ENCODE results near the gene P2RY12.
"Not testable (repeated sequence)": the region's sequence is repeated elsewhere in the genome, so short reads cannot be mapped to it uniquely, and the experiment has no call there.

The P2RY12 gene

GRCh38 chr3:151393146-151393830 is 8.7 kb upstream of the P2RY12 start:
- no peak for DNase-seq (ENCODE audit: low spot score)

- not testable (repeated sequence) for DNase-seq (ENCODE audit: low spot score)
These were observed 7.6 kb upstream of the P2RY12 start for GRCh38 chr3:151392191-151392590.

DNA sequence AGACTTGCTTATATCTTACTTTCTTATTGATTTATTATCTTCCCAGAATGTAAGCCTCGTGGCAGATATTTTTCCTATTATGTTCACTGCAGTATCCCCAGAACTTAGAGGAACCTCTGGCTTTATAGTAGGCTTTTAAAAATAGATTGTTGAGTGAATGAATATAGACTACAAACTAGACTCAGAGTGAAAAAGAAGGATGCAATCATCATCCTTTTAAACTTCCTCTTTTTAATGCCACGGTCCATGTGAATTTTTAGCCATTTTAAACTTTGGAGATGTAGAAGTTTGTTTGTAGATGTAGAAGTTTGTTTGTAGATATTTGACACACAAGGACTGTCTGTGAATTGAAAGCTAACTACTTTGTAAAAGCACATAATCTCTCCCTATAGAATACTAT is 7.2 kb upstream of the P2RY12 start:
- DNase-seq (ENCODE audit: low spot score) = no peak

GRCh38 chr3:151387842-151388241 is 3.3 kb upstream of the P2RY12 start:
- DNase-seq (ENCODE audit: low spot score) = no peak

DNA sequence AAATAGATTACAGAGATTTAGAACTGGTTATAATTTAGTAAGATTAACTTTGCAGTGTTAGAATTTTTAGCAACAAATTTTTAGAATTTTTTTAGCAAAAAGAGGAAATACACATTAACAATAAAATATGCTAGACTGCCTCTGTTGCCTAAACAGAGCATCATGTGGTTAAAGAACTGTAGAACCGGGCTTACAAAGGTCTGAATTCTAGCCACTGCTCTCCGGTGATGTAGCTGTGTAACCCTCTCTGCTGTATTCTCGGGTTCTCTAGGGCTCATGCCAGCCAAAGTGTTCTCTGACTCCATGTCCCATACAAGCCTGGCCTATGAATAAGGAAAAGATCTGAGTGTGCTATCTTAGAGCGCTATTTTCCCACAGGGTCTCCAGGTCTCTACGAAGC is 2.9 kb upstream of the P2RY12 start:
- no peak for DNase-seq (ENCODE audit: low spot score)

- DNase-seq (ENCODE audit: low spot score) = no peak
These were observed 1.5 kb upstream of the P2RY12 start for GRCh38 chr3:151386056-151386455.

GRCh38 chr3:151383956-151384355 is 597 bp downstream of the P2RY12 start:
- DNase-seq (ENCODE audit: low spot score) = no peak

GRCh38 chr3:151383111-151383510 is 1.4 kb downstream of the P2RY12 start:
- DNase-seq (ENCODE audit: low spot score) = no peak

- no peak for DNase-seq (ENCODE audit: low spot score)
These were observed 1.9 kb downstream of the P2RY12 start for GRCh38 chr3:151382671-151383070.

DNA sequence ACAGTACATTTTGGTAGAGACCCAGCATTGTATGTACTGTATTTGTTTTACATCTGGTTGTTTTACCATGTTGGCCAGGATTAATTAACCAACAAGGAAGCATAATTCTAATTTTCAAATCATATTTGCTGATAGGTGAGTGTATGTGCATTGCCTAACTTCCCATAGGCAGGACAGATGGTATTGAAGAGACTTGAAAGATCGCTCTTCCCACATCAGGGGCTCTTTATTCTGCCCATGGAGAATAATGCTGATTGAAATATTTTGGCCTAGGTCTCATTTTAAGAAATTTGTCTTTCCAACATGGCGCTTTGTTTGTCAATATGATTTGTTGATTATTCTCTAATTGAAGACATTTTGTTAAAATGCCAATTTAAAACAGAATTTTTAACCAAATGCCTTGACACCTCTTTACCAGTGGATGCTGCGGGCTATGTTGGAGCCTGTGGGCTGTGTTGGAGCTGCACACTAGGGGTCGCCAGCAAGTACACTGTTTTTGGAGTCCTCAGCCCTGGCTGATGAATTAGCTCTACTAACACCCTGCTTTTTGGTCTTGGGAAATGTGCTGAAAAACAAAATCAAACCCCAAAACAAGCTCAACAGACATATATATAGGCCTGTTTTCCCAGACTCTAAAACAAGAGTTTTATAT is 5.3 kb downstream of the P2RY12 start:
- DNase-seq (ENCODE audit: low spot score) = no peak

GRCh38 chr3:151377768-151378385 is 6.7 kb downstream of the P2RY12 start:
- no peak for DNase-seq (ENCODE audit: low spot score)

DNA sequence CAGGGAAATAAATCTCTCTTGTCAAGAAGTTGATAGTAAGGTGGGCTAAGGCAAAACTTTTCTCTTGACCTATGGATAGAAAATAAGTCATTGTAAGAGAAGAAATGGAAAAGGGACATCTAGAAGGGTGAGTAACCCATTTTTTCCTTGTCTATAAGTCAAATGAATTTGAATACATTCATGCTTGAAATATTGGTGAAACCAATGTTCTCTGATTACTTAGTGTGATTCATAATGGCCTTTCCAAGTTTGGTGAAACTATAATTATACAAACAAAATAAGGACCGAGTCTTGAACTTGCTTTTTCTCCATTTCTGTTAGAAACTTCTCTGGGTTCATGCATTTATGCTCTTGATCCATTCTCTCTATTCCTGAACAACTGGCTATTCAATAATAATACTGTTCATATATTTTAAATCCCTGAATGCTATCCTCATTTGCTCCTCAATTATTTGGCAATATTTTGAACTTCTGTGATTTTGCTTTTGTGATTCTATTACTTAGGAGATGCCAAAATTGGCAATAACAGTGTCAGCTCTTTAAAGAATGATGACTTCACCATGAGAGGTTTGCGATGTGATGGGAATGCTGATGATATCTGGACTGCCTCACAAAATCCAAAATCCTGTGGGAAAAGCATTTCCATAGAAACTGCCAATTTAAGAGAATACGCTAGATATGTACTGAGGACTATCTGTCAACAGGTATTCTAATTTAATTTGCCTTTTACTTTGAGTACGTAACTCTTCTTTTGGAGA is 12.3 kb downstream of the P2RY12 start:
- DNase-seq (ENCODE audit: low spot score) = no peak

DNA sequence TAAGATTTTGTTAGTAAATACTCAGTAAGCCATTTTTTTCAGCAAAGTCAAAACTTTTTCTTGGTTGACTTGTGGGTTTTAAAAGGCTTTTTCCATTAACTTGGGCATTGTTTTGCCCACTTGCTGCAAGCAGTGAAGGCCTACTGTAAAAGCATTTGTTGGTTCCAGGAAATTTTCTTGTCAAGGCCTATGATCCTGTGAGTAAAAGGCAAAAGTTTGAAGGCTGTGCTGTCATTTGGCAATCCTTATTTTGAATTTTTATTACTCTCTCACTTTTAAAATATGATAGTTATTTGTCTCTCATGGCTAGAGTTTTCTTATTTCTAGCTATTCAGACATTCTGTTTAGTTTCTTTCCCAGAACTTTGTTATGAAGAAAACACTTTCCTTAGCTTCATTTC is 13.0 kb downstream of the P2RY12 start:
- DNase-seq (ENCODE audit: low spot score) = no peak

DNA sequence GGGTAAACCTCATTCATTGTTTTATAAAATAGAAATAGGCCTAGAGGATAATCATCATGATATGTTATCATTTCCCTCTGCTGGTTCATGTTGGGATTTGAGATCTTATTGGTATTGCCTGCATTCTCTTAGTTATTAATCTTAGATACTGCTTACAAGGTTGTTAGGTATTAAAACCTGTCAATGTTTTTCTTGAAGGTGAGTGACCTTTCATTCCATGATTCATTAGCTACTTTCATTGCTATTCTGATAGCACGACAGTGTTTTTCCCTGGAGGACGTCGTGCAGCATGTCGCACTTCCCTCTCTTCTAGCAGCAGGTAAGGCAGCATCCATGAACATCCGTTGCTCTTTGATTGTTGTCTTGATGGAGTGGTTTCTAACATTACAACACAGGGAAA is 17.1 kb downstream of the P2RY12 start:
- DNase-seq (ENCODE audit: low spot score) = no peak

- DNase-seq (ENCODE audit: low spot score) = no peak
These were observed 17.6 kb downstream of the P2RY12 start for GRCh38 chr3:151366993-151367392.

DNA sequence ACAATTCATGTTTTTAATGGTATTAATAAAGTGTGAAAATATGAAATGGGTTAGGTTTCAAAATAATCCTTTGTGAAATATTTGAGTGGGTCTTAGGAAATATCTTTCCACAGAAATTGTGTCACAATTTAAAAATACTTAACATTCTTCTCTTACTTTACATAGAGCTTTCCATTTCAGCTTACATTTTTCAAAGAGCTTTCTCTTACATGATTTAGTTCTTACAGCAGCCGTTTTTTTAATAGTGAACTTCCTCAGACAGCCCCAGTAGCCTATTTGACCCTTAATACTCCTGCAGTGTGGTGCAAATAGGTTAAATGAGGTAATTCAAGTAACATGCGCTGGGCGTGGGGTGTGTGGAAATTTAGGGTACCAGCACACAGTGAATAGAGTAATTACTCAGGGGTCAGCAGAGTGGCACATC is 21.8 kb downstream of the P2RY12 start:
- no peak for DNase-seq (ENCODE audit: low spot score)

- no peak for DNase-seq (ENCODE audit: low spot score)
These were observed 27.1 kb downstream of the P2RY12 start for GRCh38 chr3:151357463-151357850.

DNA sequence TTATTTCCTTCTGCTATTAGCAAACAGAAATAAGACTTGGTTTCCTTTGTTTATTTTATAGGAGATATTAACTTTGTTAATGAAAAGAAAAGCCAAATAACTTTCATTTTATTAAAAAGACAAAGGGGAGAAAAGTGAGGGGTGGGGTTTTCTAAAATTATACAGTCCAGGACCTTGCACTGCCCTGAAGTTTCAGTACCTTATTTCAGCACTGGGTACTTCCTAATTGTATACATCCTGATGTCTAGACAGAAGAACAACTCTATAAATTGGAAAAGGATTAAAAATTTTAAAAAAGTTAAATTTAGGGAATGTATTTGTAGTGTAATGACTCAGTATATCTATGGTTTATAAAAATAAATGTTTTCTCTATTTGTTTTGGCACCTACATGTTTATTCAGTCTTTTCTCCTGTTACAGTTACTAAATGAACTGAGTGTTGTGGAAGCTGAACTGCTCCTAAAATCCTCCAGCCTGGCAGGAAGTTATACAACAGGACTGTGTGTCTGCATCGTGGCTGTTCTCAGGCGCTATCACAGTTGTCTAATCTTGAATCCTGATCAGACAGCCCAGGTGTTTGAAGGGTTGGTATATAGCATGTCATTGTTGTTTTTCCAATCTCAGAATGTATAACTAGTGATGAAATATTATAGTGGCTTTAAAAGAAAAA is 27.6 kb downstream of the P2RY12 start:
- no peak for DNase-seq (ENCODE audit: low spot score)

DNA sequence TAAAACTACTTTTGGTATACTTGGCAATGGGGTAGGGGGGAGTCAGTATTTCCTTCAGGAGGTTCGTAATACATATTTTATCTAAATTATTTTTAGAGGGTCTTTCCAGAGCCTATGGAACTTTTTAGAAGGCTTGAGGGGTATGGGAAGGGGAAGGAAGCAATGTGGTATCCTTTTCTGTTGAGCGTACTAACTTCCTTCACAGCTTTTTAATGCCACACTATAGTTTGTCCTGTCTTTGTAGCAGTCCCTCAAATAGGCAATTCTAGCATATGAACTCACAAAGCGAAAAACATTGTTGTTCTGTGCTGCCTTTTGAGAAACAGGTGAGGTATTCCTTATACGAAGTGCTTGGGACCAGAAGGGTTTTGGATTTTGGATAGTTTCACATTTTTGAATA is 32.9 kb downstream of the P2RY12 start:
- DNase-seq (ENCODE audit: low spot score) = no peak

DNA sequence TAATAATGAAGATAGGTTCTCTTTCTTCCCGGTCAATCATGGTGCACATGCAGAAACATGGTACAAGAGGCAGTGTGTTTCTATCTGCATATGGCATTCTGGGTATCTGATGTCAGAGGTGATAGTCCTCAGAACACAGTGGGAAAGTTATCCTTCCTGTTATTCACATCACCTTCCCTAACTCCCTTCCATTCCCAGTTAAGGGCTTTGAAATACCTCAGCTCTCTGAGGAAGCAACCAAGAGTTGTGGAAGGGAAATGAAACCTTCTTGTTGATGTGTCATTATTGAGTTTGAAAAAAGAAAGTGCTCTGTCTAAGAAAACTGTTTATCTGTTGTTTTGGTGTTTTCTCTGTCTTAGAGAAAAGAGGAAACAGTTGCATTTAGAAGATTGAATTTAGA is 33.3 kb downstream of the P2RY12 start:
- DNase-seq (ENCODE audit: low spot score) = no peak

DNA sequence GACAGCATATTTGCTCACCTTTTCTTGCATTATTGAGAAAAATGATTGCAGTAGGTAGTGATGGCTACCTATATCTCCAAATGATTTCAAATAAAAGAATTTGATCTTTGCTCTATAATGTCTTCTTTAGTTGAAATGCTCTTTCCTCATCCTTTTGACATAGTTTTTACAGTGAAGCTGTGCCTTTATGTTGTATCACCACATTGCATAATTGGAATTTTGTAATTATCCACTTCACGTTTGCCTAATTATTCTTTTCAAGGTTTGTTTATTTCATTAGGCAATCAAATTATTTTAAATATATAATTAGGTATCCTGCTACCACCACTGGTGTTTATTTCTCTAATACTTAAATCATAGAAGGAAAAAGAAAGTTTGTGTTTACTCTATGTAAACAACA is 33.9 kb downstream of the P2RY12 start:
- DNase-seq (ENCODE audit: low spot score) = no peak

- DNase-seq (ENCODE audit: low spot score) = no peak
These were observed 37.1 kb downstream of the P2RY12 start for GRCh38 chr3:151347432-151347831.

Data from LoVo (cell line).